Inflammatory macrophage (primary cell): ENCODE data around the gene PREB.
"Not testable (repeated sequence)": the region's sequence is repeated elsewhere in the genome, so short reads cannot be mapped to it uniquely, and the experiment has no call there.

ENCODE experiments used
- DNase-seq, 2 donors: peaks; one replicate each; pipeline ENCODE4 v3.0.0-alpha.2; 2020 to 2022

The PREB gene

DNA sequence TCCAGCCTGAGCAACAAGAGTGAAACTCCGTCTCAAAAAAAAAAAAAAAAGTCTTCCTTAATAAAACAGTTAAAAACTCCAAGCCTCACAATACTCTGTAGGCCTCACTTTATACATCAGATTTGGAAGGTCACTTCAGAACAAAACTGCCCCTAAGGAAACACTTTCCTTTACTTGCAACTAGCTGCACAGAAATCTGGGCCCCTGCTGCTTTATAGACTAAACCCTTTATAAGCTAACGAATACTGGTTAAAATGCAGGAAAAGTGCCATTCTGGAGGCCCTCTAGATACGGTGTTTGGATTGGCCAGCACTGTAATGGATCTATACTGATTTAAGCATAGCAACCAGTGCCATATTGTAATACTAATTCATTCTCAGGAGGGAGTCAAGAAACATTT lies 9.3 kb downstream of the PREB start:
- no peak for DNase-seq

DNA sequence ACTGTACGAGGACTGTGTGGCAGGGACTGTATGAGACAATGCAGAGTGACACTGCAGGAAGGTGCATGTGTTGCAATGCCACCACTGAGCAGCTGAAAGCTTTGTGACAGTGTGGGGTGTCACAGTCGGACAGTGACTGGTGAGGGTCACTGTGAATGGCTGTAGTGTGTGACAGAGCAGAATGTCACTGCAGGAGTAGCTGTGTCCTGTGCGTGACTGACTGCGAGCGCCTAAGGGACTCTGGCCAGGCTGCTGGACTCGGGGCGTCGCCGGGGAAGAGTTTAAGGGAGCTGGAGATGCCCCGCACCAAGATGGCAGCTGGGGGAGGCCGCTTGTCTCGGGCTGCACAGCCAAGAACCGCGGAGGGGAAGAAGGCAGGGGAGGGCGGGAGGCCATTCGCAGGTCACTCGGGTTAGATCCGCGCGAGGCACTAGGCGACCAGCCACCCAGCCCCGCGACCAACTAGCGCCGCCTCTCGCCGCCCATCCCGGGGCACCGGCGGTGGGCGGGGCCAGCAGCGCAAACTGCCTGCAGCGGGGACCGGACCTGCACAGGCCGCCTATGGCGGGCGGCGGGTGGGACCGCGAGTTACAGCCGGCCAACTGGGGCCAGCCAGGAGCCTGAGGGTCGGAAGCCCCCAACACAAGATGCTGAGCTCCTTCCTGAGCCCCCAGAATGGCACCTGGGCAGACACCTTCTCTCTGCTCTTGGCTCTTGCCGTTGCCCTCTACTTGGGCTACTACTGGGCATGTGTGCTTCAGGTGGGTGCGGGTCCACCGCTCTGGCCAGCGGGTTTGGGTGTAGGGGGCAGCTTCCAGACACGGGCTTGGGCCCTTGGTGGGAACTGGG lies 10.9 kb downstream of the PREB start, which contains the start of gene ABHD1:
Gene ABHD1, plus strand, starts transcription at position 514 of the 849 bp plus-strand sequence. Its CDS starts 134 bp downstream, at position 648.
- DNase-seq, result peak; percentile 68 to 73

- no peak for DNase-seq
Measured at GRCh38 chr2:27122791-27123190, 11.6 kb downstream of the PREB start.

DNA sequence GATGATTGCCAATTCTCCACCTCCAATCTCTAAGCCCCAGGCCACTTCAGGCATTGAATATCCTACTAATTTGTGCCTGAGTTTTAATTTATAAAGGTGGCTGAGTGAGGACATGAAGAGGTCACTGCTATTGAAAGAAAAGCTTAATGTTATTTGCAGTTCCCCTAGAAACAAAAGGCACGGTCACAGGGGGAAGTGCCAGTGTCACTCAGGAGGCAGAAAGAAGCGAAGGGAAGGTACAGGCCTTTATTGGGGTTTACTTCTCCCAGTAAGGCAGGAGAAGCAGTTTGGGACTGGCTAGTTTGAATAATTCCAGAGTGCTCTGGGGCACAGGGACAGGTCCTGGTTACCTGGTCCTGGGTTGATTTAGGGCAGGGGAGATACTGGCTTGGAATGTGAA lies 12.5 kb downstream of the PREB start:
- peak; percentile 13 to 37 for DNase-seq

- DNase-seq, result not testable (repeated sequence)
Measured at GRCh38 chr2:27119330-27119670, 15.1 kb downstream of the PREB start.

- DNase-seq, result no peak
Measured at GRCh38 chr2:27118525-27119329, 15.7 kb downstream of the PREB start, which contains the start of gene CGREF1. TSS of gene CGREF1 (minus strand) at chr2:27119128. CDS start at chr2:27104366, 14,762 bp downstream.

DNA sequence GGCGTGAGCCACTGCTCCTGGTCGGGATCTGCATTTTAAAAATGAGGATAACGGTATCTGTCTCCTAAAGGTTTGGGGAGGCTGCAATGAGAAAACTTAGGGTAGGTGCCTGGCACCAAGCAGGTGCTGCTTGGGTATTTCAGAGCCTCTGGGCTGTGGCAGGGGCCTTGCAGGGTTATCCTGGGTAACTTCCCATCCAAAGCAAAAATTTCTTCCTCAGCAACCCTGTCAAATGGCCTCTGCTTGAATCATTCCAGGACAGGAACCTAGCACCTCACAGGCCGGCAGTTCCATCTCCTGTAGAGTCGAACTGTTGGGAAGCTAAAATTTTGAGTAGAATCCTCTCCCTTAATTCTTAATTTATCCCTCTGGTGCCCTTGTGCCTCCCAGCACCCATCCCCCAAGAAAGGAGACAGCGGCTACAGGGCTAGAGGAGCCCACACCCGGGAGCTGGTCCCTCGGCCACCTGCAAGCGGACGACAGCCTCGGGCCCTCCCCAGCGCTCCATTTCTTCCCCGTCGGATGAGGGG lies 16.4 kb downstream of the PREB start:
- no peak for DNase-seq

DNA sequence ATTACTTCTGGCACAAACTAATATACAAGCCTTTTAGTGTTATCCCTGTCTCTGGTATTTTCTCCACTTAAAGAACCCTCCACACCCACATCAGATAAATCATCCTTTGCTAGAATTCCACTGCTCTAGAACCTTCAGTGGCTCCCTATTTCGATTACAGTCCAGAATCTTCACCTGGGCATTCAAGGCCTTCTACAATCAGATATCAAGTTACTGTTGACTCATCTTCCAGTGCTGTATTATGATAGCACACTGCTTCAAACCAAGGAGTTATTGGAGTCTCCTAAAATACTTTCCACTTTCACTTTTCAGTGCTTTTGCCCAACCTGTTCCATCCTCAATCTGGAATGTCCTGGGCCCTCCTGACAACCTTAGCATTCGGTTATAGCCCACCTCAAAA lies 18.9 kb downstream of the PREB start:
- no peak for DNase-seq

GRCh38 chr2:27111392-27112078 lies 22.9 kb downstream of the PREB start:
- DNase-seq, result not testable (repeated sequence)

- DNase-seq, result not testable (repeated sequence)
Measured at GRCh38 chr2:27110603-27111352, 23.7 kb downstream of the PREB start.

GRCh38 chr2:27109083-27109482 lies 25.4 kb downstream of the PREB start:
- DNase-seq, result no peak

DNA sequence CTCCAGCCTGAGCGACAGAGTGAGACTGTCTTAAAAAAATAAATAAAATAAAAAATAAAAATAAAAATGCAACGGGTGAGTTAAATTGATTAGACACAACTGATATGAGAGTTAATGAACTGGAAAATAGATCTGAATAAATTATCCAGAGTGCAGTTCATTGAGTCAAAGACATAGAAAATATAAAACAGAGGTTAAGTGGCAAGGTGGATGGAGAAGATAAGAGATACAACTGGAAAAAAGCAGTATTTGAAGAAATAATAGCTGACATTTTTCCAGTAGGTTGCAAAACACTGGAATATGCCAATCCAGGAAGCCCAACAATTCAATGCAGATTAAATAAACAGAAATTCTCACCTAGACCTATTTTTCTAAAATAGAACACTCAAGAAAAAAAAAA lies 26.2 kb downstream of the PREB start:
- no peak for DNase-seq

DNA sequence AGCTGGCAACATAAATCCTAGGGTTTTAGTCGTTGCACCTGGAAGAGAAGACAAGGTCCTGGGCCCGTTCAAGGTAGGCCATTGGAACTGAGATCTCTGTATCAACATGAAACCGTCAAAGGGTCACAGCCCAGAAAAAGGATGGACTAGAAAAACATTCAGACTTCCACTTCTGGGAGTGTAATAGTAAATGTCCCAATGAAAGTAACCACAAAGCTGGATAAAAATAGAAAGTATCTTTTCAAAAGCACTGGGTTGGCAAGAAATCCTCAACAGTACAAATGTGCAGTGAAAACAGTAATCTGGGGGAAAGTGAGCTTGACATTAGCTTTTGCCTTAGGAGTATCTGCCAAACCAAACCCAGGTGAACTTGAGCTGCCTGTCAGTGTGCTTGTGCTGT lies 28.5 kb downstream of the PREB start:
- DNase-seq, result peak in 1 of 2 donors; percentile 18

DNA sequence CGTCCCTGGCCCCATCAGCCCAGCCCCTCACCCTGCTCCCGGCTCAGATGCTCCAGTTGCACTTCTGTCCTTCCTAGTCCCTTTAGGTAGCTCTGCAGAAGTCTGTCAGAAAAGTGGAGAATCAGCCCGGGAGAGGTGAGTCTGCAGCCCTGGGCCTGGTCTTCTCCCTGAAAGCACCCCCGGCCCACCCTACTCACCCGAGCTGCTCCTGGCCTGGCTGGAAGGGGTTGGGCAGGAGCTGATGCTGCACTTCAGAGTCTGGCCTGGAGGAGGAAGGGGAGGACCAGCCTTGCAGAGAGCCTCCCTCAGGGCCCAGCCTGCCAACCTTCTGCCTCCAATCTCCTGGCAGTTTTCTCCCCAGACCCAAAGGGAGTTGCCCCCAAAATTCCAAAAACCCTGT lies 32.1 kb downstream of the PREB start:
- DNase-seq, result no peak

GRCh38 chr2:27100036-27100435 lies 34.4 kb downstream of the PREB start:
- DNase-seq, result no peak

DNA sequence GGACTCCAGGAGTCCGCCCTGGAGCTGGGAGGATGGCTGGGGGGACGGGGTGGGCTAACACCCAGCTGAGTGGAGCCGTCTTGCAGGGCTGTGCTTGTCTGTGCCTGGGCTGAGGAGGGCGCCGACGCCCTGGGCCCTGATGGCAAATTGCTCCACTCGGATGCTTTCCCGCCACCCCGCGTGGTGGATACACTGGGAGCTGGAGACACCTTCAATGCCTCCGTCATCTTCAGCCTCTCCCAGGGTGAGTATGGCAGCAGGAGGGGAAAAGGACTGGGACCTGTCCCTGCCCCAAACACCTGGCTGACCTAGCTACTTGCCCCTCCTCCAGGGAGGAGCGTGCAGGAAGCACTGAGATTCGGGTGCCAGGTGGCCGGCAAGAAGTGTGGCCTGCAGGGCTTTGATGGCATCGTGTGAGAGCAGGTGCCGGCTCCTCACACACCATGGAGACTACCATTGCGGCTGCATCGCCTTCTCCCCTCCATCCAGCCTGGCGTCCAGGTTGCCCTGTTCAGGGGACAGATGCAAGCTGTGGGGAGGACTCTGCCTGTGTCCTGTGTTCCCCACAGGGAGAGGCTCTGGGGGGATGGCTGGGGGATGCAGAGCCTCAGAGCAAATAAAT lies 35.0 kb downstream of the PREB start:
- DNase-seq, result no peak

- no peak for DNase-seq
Measured at GRCh38 chr2:27097341-27097740, 37.1 kb downstream of the PREB start.

DNA sequence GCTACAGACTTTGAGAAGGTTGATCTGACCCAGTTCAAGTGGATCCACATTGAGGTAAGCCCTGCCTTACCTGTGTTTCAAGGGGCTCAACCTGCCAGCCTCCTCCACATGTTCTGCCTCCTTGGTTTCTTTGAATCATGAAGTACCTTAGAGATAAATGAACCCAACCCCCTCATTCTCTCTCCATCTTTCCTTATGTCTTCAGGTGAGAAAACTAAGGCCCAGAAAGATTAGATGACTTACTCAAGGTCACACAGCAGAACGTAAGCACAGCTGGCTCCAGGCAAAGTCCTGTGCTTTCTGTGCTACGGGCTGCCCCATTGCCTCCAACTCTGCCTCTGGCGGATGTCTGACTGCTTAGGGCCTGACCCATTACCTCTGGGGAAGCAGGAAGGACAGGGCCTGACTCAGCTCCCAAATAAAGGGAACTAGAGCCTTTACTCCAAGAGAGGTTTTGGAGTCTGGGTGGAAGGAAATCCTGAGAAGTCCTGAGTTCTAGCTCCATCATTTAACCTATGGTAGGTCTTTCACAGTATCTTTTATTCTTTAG lies 37.6 kb downstream of the PREB start:
- peak; percentile 65 to 79 for DNase-seq

GRCh38 chr2:27095745-27096651 lies 38.4 kb downstream of the PREB start:
- peak; percentile 54 to 64 for DNase-seq

DNA sequence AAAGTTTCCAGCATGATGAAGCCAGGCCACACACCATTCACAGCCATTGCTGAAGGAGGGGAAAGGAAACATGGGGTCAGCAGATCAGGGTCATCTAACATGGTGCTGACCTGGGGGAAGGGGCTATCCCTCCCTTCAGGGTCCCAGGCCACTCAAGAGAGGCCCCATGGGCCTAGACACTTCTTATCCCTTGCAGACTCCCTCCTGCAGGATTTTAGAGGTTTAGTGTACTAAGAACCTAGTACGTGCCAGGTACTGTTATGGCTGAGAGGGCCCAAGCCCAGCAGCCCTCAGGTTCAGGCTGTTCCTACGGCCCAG lies 39.0 kb downstream of the PREB start:
- no peak for DNase-seq
